Umbilical cord (tissue), 2 donors: ENCODE data around the gene ELL. TPM values are rescaled to one million over a fixed set of nuclear protein-coding genes. Genes with fewer than 3 reads are reported as not detected.
"Not testable (repeated sequence)": the region's sequence is repeated elsewhere in the genome, so short reads cannot be mapped to it uniquely, and the experiment has no call there.

Experiments
- DNase-seq: peaks from one replicate; pipeline ENCODE4 v3.0.0-alpha.2; 2015; ENCODE audit warnings: low spot score
- total RNA-seq: library from RNA; depleted of rRNA; stranded (reverse); fragments of >200 nt; gene quantifications from one replicate; pipeline ENCODE4 v1.2.3, GENCODE V29; 2014; ENCODE audit warnings: low replicate concordance; ENCODE audit not compliant: insufficient read depth

ELL gene
- total RNA-seq, result 22.6 TPM

DNA sequence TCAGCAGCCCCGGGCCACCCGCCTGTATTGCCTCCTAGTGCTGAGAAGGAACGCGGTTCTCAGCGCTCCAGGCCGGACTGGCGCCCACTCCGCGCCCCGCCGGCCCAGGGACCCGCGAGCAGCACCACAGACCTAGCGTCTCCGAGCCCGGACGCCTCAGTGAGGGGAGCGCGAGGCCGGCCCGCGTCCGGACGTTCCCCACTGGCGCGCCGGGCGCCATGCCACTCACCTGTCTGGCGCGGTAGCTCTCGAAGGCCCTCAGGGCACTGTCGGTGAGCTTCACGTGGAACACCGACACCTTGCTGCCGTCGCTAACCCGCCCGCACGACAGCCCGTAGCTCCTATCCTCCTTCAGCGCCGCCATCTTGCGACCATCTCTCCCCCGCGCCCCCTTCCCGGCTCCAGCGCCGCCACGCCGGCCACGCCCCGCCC lies at the start of gene ELL:
Gene ELL (minus strand): TSS at position 379 of the 432 bp plus-strand sequence. CDS start 15 bp downstream, at position 364.
- DNase-seq, result no peak

DNA sequence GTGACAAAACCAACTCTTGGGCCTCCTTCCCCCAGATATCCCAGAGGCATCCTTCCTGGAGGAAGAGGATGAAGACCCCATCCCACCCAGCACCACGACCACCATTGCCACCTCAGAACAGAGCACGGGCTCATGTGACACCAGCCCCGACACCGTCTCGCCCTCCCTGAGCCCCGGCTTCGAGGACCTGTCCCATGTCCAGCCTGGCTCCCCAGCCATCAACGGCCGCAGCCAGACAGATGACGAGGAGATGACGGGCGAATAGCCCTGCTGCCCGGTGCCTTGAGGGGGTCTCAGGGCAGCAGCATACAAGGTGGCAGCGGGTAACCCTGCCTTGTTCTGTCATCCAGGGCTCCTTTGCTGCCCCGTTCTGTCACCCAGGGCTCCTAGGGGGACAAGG lies 46.5 kb upstream of the ELL start:
- no peak for DNase-seq

DNA sequence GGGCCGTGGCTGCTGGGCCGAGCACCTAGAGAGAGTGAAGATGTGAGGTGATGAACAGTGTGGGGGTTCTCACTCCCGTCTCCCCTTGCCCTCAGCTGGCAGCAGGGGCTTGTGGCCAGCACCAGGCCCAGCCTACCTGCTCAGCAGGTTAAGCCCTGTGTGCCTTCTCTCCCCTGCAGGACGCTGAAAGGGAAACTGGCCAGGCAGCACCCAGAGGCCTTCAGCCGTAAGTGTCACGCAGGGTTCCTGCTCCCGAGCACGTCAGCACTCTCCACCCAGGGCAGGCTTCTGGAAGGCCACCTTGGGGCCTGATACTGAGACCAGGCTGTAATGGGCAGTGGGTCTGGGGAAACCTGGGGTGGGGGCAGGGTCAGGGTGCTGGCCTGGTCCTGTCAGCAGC lies 45.1 kb upstream of the ELL start:
- DNase-seq, result no peak

DNA sequence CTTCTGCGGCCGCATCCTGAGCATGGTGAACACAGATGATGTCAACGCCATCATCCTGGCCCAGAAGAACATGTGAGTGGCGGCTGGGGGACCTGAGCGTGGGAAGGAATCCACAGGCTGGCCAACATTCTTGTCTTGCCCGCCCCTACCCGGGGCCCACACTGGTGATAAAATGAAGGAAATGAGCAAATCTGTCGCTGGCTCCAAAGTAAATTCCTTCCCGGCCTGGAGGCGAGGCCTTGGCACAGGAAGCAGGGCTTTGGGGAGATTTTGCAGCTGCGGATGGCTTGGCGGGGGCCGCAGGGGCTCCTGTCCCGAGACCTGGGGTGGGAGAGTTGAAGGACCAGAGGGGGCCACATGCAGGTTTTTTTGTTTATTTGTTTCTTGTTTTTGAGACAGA lies 40.2 kb upstream of the ELL start:
- peak; percentile 86 for DNase-seq

DNA sequence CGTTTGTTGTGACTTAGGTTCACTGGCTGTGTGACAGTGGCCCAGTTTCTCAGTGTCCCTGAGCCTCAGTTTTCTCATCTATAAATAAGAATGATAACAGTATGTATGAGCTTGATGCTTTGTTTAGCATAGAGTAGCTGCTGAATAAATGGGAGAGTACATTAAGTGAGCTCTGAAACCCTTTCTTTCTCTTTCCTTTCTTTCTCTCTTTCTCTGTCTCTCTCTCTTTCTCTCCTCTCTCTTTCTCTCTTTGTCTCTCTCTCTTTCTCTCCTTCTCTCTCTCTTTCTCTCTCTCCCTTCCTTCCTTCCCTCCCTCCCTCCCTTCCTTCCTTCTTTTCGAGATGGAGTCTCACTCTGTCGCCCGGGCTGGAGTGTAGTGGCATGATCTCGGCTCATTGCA lies 37.8 kb upstream of the ELL start:
- no peak for DNase-seq

DNA sequence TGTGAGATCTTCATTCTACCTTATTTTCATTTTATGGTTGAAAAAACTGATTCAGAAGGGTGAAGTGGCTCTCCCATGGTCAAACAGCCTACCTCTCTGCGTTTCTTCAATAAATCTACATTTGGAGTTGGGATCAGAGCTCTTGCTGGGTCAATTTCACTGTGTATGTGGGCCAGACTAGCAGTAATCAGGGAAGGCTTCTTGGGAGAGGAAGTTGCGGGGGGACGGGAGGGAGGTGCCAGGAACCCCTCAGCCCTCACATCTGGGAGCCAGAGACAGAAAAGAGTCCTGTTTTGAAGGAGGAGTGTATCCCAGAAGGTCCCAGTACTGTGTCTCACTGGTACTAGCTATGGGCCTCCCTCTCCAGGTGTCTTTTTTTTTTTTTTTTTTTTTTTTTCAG lies 36.7 kb upstream of the ELL start:
- DNase-seq, result no peak

DNA sequence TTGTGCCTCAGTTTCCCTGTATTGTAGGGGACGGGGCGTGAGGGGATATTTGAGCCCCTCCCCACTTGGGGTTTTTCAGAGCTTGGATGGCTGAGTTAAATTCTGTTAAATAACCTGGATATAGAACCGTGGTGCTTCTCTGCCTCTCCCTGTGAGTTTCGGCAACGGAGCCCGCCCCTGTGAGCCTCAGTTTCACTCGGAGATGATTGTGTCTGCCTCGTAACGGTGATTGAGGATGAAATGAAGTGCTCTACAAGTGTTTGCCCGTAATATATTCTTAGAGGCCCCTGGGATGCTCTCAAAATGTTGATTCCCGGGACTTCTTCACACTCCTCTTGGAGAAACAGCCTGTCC lies 36.3 kb upstream of the ELL start:
- no peak for DNase-seq

DNA sequence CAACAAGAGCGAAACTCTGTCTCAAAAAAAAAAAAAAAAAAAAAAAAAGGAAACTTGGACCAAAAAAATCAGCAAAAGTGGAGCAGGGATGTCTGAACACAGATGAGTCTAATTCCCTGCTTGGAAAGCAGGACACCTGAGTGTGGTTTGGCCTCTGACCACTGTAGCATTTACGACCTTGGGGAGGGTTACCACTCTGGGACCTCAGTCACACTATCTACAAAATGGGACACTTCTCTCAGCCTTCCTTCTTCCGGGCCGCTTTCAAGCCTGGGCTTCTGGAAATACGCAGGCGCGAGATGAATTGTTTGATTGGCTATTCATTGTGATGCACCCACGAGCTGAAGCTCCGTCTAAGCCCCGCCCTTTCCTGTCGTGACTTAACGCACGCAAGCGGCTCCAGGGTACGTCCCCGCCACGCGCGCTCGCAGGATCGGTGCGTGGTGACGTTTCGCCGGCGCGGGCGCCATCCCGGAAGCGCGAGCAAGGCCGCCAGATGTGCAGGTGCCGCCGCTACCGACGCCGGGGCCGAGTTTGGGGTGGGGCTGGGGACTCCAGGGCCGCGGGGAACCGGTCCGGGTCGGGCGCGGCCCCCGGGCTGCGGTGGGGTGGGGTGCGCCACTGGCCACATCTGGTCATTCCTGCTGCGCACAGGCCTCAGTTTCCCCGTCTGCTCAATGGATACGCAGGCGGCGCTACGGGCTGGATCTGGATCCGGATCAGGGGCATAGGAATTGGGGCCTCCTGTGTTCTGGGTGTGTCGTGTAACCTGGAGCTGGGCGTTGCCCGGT lies 35.7 kb upstream of the ELL start, which contains the start of gene KXD1:
Gene KXD1 (plus strand): TSS at position 460 of the 791 bp plus-strand sequence. CDS start 4,187 bp downstream, outside the sequence.
- peak; percentile 99 for DNase-seq

DNA sequence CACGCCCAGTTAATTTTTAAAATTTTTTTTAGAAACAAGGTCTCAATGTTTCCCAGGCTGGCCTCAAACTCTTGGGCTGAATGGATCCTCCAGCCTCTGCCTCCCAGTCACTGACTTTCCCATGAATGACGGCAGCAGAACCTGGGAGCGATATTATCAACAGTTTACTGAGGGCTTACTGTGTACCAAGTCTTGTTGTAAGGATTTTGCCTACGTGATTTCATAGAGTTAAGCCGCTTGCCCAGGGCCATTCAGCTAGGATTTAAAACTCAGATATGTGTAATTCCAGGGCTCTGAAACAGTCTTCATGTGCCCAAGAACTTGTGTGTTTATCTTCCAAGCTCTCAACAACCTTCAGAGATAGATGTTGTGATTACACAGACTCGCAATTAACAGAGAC lies 29.8 kb upstream of the ELL start:
- peak; percentile 50 for DNase-seq

DNA sequence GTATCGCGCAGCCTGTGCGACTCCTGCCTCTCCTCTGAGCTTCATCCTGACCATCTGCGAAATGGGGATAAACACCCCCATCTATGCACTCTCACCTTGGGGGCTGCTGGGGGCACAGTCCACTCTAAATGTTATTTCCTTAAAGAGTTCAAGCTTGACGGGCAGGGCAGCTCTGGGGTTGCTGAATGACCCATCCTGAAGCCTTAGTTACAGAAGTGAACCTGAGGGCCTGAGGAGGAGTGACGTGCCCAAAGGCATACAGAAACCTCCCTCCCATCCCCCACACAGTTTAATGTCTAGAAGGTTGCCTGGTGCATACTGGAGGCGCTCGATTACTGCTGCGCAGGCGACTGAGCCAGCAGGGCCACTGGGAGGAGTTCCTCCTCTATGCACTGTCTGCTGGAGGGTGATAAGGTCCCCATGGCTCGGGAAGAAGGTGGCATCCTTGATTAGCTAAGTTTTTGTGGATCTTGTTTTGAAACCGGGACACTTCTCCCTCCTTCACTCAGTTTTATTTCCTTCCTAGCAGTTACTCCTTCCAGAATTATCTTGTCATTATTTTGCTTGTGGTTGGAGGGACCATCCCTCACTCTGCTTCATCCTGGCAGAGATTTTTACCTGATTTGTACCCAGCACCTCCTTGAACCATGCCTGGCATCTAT lies 22.1 kb upstream of the ELL start:
- peak; percentile 42 for DNase-seq

DNA sequence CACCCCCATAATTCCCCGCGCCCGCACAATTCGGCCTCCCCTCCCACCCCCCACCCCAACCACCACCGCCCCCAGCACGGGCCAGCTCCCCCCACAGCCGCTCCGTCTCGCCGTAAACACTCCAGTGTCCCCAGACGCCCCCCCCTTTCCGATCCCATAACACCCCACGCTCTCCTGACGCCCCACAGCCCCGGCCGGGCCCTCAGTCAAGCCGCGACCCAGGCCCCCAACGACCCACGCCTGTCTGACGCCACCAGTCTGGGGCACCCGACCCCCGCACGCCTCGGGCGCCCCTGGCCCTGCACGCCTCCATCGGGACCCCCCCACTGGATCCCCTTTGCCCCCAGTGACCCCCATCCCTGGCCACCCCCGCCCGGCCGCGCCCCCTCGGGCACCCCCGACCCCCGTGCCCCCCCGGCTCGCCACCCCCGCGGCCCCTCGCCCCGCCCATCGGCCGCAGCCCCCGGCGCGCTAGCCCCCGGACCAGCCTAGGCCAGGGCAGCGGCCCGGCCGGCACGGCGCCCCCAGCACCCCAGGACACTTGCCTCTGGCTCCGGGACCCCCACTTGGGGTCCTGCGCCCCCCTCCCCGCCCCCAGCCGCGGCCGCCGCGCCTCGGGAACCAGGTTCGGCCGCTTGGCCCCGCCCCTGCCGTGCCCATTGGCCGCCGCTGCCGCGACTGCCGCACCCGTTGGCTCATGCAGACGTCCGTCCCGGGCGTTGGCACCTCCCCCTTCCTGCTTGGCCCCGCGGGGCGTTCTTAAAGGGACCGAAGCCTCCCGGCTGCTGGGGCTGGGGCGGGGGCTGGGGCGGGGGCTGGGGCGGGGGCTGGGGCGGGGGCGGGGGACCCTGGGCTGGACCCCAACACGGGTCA lies 21.3 kb upstream of the ELL start, which contains the start of gene FKBP8:
Gene FKBP8 (minus strand): TSS at position 633 of the 873 bp plus-strand sequence. CDS start 1,603 bp downstream, outside the sequence.
- DNase-seq, result peak; percentile 92

DNA sequence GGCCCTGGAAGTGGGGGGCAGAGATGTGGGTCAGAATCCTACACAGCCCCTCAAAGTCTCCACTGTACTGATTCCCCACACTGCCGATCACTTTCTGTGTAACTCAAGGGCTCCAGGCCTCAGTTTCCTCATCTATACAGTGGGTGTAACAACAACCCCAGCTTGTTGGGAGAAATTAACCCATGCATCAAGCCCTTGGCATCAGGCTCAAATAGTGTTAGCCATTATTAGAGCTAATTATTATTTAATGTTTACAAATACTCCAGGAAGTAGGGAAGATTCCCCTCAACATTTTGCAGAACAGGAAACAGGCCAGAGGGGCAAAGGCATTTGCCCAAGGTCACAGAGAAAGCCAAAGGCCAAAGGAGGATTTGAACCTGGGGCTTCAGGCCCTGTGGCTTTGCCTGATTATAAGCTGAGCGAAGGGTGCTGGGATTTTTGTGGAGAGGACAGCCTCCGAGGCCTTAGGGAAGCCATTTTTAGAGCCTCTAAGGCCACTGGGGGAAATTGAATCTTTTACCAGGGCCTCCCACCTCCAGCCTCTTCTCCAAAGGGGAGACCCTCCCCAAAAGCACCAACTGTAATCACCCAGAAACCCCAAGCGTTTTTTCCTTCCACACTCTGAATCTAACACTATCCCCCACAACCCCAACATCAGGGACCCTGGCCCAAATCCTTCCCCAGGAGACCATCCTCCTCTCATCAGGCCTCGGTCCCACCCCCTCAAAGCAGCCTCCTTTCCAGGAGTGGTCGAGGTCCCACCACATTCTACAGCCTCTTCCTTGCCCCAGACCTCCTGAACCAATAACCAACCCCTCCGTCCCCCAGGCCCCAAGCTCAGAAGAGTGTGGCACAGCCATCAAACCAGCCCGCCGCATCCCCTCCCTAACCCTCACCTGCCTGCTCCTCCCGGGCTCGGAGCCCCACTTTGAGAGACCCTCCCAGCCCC lies 20.4 kb upstream of the ELL start:
- DNase-seq, result no peak

DNA sequence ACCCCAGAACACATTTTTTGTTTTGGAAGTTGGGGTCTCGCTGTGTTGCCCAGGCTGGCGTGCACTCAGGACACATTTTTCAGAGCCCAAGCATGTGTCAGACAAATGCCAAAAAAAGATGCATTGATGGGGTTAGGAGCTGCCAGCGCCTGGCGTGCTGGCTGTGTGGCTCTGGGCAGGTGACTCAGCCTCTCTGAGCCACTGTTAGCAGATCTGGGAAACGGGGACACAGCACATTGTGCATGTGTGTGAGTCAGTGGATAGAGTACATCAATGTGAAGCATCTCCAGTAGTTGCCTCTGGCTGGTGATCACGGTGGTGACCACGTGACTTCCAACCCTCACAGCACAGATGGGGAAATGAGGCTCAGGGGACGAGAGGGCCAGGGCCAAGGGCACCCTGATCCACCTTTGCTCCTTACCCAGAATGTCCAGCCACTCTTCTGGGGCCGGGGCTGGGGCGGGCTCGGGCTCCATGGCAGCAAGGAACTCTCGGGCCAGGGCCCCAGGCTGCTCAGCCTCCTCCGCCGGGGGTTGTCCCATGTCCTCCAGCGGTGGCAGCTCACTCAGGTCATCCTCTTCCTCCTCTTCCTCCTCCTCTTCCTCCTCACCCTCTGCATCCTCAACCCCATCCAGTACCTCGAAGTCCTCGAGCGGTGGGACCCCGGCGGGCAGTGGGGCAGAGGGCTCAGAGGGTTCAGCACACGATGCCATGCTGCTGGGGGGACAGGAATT lies 19.6 kb upstream of the ELL start:
- DNase-seq, result no peak

DNA sequence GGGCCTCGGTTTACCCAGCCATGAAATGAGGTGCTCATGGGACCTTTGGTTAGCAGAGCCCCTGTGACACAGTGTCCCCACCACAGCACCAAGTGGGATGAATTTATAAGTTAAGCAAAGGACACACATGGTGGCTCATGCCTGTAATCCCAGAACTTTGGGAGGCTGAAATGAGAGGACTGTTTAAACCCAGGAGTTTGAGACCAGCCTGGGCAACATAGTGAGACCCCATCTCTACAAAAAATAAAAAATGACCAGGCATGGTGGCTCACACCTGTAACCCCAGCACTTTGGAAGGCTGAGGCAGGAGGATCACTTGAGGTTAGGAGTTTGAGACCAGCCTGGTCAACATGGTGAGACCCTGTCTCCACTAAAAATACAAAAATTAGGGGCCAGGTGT lies 18.3 kb upstream of the ELL start:
- not testable (repeated sequence) for DNase-seq

DNA sequence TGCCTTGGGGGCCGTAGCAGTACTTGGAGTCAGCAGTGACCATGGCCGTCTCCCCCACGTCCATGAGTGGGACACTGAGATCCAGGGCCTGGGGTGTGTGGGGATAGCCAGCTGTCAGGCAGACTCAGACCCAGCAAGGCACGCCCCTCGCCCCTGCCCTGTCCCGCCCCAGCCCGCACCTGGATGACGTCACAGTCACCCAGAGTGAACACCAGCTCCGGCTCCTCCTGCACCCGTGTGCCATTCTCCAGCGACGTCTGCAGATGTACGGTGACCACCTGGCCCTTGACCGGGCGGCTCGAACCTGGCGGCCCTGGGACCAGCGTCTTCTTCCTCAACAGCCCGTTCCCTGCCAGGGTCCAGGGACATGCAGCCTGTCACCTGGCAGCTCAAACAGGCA lies 17.5 kb upstream of the ELL start:
- no peak for DNase-seq

DNA sequence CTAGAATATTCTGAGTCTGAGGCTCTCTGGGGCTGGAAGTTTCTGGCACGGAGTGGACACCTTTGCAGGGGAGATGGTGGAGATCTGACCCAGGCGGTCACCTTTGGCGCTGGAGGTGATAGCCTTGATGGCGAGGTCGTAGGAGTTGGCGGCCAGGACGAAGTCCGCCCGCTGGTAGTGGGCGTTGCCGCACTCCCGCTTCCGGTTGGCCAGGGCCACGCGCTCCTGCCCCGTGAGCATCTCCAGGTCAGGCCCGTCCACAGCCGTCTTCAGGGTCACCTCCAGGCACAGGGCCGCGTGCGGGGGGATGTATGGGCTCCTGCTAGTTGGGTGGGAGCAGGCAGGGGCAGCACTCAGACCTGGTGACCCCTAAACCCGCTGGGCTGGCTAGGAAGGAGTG lies 16.2 kb upstream of the ELL start:
- no peak for DNase-seq

DNA sequence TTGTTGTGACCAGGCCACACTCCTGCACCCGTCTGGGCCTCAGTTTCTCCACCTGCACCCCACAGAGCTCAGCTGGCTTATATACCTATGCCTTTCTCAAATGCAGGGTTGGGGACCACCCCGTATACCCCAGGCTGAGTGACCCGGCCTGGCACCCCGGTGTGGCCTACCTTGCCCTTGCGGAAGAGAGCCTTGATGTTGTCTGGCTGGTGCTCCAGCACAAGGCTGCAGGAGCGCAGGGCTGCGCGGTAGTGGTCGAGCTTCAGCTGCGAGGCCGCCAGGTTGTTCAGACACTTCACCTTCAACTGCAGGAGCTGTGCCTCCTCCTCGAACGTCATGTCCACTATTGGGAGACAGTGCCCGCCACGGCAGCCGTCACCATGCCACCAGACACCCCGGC lies 15.6 kb upstream of the ELL start:
- no peak for DNase-seq

DNA sequence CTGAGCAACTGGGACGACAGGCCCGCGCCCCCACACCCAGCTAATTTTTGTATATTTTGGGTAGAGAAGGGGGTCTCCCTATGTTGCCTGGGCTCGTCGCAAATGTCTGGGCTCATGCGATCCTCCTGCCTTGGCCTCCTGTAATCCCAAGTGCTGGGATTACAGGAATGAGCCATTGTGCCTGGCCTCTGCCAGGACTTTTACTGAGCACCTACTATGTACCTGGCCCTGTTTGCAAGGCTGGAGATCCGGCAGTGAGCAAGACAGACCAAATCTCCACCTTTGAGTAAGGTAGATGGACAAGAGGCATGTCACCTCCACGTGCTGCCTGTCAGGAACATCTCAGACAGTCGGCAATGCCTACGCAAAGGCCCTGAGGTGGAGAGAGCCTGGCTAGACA lies 14.6 kb upstream of the ELL start:
- DNase-seq, result no peak

DNA sequence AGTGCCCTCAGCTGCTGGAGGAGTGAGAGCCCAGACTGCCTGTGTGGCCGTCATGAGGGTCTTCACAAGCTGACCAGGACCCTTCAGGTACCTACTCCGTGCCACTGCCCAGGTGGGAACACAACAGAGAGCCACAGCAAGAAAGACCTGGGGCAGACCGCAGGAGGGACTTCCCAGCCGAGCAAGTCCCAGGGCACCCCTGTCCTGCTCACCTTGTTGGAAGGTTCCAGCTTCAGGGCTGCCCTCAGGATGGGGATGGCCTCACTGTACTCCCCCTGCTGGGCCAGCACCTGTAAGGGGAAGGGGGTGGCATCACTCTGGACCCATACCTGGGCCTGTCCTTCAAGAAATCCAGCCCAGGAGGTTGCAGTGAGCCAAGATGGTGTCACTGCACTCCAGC lies 11.2 kb upstream of the ELL start:
- DNase-seq, result no peak
